GM19193 (cell line): ENCODE results near the gene UBR4.

Source experiments
- POLR2A ChIP-seq: IDR thresholded peaks from 4 replicates; pipeline ENCODE4 v1.6.1; 2011; ENCODE audit not compliant: insufficient read depth, insufficient read length; ENCODE audit errors: extremely low read depth

The UBR4 gene

GRCh38 chr1:19130468-19130867 lies 79.6 kb downstream of the UBR4 start:
- TF ChIP-seq POLR2A: no peak

- TF ChIP-seq POLR2A: no peak
Observed at GRCh38 chr1:19128968-19129514, 81.0 kb downstream of the UBR4 start.

GRCh38 chr1:19124273-19124672 lies 85.8 kb downstream of the UBR4 start:
- TF ChIP-seq POLR2A: no peak

GRCh38 chr1:19123837-19124236 lies 86.2 kb downstream of the UBR4 start:
- TF ChIP-seq POLR2A: no peak

GRCh38 chr1:19122668-19123067 lies 87.4 kb downstream of the UBR4 start:
- no peak for TF ChIP-seq POLR2A

GRCh38 chr1:19121192-19121591 lies 88.9 kb downstream of the UBR4 start:
- no peak for TF ChIP-seq POLR2A

GRCh38 chr1:19120070-19120469 lies 90.0 kb downstream of the UBR4 start:
- TF ChIP-seq POLR2A: no peak

- no peak for TF ChIP-seq POLR2A
Observed at GRCh38 chr1:19115082-19115808, 94.8 kb downstream of the UBR4 start.

GRCh38 chr1:19113697-19114092 lies 96.4 kb downstream of the UBR4 start:
- TF ChIP-seq POLR2A: no peak

GRCh38 chr1:19112891-19113696 lies 97.0 kb downstream of the UBR4 start:
- TF ChIP-seq POLR2A: no peak

- peak; percentile 26 for TF ChIP-seq POLR2A
Observed at GRCh38 chr1:19110257-19110927, 99.7 kb downstream of the UBR4 start.

GRCh38 chr1:19109545-19109944 lies 100.5 kb downstream of the UBR4 start:
- no peak for TF ChIP-seq POLR2A

- TF ChIP-seq POLR2A: no peak
Observed at GRCh38 chr1:19101244-19101643, 108.8 kb downstream of the UBR4 start.

GRCh38 chr1:19100028-19100427 lies 110.0 kb downstream of the UBR4 start:
- TF ChIP-seq POLR2A: no peak

GRCh38 chr1:19096990-19097389 lies 113.1 kb downstream of the UBR4 start:
- no peak for TF ChIP-seq POLR2A
